SU-DHL-6 (cell line): ENCODE results near the gene POU2F3.

Experiments used
- EZH2phosphoT487 ChIP-seq: fragments of 200-600 bp; sonication (generic), shearing (Covaris generic); conservative IDR thresholded peaks from 2 replicates; pipeline ENCODE4 v1.6.1; 2018; ENCODE audit warnings: mild to moderate bottlenecking, antibody characterized with exemption, low read length, moderate library complexity, mixed read lengths
- TF ChIP-seq, protein P1 (sequence below): fragments of 200-600 bp; sonication (generic); IDR thresholded peaks from one replicate; pipeline ENCODE4 v1.5.1; 2017; ENCODE audit warnings: antibody characterized with exemption, mild to moderate bottlenecking, low read length, moderate library complexity; ENCODE audit not compliant: insufficient read depth, poor library complexity, severe bottlenecking

DNA sequence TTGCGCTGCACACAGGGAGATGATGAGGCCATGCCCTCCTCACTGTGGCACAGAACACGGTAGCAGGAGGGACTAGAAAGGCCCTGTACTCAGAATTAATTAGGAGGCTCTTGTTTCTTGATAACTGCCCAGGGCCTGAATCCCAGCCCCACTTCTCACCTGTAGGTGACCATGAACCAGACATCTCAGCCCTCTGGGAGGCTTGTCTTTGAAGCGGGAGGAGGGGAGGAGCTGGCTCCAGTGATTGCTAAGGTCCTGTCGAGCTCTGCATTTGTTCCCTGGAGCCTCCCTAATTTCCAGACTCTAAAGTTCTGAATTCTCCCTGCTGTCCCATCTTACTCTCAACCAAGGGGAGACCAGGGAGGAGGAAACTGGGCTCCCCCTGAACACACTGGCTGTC, 48.9 kb upstream of the POU2F3 start:
- TF ChIP-seq, protein P1, sequence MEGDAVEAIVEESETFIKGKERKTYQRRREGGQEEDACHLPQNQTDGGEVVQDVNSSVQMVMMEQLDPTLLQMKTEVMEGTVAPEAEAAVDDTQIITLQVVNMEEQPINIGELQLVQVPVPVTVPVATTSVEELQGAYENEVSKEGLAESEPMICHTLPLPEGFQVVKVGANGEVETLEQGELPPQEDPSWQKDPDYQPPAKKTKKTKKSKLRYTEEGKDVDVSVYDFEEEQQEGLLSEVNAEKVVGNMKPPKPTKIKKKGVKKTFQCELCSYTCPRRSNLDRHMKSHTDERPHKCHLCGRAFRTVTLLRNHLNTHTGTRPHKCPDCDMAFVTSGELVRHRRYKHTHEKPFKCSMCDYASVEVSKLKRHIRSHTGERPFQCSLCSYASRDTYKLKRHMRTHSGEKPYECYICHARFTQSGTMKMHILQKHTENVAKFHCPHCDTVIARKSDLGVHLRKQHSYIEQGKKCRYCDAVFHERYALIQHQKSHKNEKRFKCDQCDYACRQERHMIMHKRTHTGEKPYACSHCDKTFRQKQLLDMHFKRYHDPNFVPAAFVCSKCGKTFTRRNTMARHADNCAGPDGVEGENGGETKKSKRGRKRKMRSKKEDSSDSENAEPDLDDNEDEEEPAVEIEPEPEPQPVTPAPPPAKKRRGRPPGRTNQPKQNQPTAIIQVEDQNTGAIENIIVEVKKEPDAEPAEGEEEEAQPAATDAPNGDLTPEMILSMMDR, result no peak
- no peak for TF ChIP-seq EZH2phosphoT487
